Type B pancreatic cell (in vitro differentiated cells): ENCODE measurements around the gene OTUB1. TPM values are rescaled to one million over a fixed set of nuclear protein-coding genes. Genes with fewer than 3 reads are reported as not detected.
A peak's percentile ranks its signal among the peaks of the same experiment; 100 is the strongest.

ENCODE experiments used
- DNase-seq: peaks from one replicate; pipeline ENCODE4 v3.0.0; 2021; ENCODE audit warnings: mixed read lengths; ENCODE audit not compliant: unreplicated experiment; ENCODE audit errors: extremely low spot score
- H3K27ac Mint-ChIP-seq: 2 replicates; pipeline ENCODE4 v1.8.0; 2021; ENCODE audit warnings: mild to moderate bottlenecking, mixed read lengths
- H3K27me3 Mint-ChIP-seq: 2 replicates; pipeline ENCODE4 v1.8.0; 2021; ENCODE audit warnings: mixed read lengths
- H3K36me3 Mint-ChIP-seq: 2 replicates; pipeline ENCODE4 v1.8.0; 2021; ENCODE audit warnings: mixed read lengths
- H3K4me1 Mint-ChIP-seq: one replicate; pipeline ENCODE4 v1.8.0; 2021; ENCODE audit warnings: mixed read lengths; ENCODE audit not compliant: unreplicated experiment
- H3K4me3 Mint-ChIP-seq: 2 replicates; pipeline ENCODE4 v1.8.0; 2021; ENCODE audit warnings: mild to moderate bottlenecking, mixed read lengths
- H3K9me3 Mint-ChIP-seq: 2 replicates; pipeline ENCODE4 v1.8.0; 2021; ENCODE audit warnings: mixed read lengths
- total RNA-seq: library from RNA; stranded (reverse); gene quantifications from 2 replicates; pipeline ENCODE4 v1.2.1, GENCODE V29; 2021; ENCODE audit warnings: low replicate concordance
- TF ChIP-seq, protein P1 (sequence below): fragments of 200-600 bp; sonication (generic); conservative IDR thresholded peaks from 2 replicates; pipeline ENCODE4 v1.5.0; 2021; ENCODE audit warnings: antibody characterized with exemption, mild to moderate bottlenecking

The OTUB1 gene
- total RNA-seq, 1 donor from 2014 or later, result 105 TPM

DNA sequence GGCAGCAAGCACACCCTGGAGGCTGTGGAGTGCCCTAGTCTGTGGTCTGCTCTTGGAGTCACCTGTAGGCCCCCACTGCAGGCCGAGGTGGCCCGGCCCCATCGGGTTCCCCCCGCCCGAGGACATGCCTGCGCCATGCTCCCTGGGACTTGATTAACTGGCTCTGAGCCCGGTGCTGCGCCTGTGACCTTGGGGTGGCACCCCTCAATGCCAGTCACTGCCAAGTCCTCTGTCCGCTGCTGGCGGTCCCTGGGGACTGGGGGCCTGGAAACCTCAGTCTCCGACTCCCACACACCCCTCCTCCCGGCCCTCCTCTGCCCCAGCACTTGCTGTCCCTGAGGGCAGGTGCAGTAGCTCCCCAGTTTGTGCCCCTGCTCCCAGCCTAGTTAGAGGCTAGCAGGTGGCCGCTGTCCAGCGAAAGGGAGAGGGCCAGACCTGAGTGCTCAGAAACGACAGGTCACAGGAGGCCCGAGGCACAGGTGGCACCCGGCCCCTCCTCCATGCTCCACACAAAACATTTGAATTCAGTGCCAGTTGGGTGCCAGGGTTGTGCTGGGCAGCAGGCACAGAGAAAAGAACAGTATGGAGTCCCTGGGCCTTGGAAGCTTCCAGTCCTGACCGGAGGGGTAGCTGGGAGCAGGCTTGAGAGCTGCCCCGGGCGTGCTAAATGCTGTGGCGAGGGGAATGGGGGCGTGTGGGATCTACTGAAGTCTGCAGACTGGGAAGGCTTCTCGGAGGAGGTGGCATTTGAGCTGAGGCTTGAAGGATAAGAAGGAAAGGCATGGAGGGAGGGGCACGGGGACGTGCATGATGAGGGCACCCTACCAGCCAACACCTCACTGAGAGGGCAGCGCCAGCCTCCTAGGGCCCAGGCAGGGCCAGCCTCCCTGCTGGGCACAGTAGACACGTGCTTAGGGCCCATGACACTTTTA, 33.1 kb downstream of the OTUB1 start:
- Mint-ChIP-seq H3K27me3 (peaks cover 7% of the 10 kb centered on the region), H3K27ac (no peak overlapping the region), H3K9me3 (no peaks in the 10 kb centered on the region), H3K4me1 (peaks cover 21% of the 10 kb centered on the region), H3K4me3 (no peak overlapping the region), H3K36me3 (no peaks in the 10 kb centered on the region)
- DNase-seq, result no peak
- TF ChIP-seq, protein P1, sequence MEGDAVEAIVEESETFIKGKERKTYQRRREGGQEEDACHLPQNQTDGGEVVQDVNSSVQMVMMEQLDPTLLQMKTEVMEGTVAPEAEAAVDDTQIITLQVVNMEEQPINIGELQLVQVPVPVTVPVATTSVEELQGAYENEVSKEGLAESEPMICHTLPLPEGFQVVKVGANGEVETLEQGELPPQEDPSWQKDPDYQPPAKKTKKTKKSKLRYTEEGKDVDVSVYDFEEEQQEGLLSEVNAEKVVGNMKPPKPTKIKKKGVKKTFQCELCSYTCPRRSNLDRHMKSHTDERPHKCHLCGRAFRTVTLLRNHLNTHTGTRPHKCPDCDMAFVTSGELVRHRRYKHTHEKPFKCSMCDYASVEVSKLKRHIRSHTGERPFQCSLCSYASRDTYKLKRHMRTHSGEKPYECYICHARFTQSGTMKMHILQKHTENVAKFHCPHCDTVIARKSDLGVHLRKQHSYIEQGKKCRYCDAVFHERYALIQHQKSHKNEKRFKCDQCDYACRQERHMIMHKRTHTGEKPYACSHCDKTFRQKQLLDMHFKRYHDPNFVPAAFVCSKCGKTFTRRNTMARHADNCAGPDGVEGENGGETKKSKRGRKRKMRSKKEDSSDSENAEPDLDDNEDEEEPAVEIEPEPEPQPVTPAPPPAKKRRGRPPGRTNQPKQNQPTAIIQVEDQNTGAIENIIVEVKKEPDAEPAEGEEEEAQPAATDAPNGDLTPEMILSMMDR, result no peak

DNA sequence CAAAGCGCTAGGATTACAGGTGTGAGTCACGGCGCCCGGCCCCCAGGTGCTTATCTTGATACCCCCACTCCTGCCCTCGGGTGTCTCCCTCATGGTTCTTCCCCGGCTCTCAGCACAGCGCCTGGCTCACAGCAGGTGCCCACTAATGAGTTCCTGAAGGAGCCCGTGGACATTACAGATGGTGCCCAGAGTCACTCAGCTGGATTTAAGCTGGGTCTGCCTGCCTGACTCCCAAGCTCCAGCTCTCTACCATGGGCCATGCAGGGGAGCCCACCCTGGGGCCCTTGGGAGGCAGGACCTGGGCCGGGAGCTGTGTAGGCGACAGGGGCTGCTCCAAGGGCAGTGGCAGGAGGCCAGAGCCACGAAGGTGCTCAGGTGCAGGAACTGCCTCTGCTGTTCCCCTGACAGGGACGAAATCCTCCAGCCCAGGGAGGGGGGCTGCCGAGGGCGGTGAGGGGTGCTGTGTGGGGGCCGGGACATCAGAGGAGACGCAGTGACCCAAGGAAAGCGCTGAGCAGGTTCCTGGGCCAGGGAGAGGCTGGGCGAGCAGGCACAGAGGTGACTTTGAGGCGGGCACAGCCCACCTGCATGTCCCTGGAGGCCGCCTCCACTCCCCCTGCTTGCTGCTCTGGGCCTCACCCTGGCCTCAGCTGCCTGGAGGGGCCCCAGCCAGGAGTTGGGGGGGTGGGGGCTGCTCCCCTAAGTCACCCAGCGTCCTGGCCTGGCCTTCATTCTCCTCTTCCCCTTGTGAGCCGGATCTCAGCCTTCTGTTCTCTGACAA, 34.9 kb downstream of the OTUB1 start:
- H3K4me3 Mint-ChIP-seq, result peak overlapping the region; percentile 34
- H3K9me3 Mint-ChIP-seq, result no peaks in the 10 kb centered on the region
- H3K36me3 Mint-ChIP-seq, result no peaks in the 10 kb centered on the region
- no peak for DNase-seq
- H3K27me3 Mint-ChIP-seq, result peaks cover 7% of the 10 kb centered on the region
- TF ChIP-seq, protein P1, result no peak
- peak overlapping the region; percentile 51 for H3K27ac Mint-ChIP-seq
- H3K4me1 Mint-ChIP-seq, result peaks cover 28% of the 10 kb centered on the region

DNA sequence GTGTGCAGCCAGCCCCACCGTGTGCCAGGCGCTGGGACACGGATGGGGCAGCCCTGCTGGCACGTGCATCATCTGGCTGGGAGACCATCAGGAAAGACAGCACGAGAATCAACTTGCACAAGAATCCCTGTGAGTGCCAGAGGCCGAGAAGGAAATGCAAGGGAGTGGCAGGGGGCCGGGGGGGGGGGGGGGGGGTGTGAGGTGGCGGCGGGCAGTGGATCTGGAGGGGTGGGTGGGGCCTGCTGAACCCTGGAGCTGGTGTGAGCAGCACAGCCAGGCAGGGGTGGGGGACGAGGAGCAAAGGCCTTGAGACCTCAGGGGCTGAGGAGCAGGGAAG, 35.5 kb downstream of the OTUB1 start:
- peaks cover 7% of the 10 kb centered on the region for H3K27me3 Mint-ChIP-seq
- peak overlapping the region; percentile 51 for H3K27ac Mint-ChIP-seq
- no peaks in the 10 kb centered on the region for H3K36me3 Mint-ChIP-seq
- no peak for DNase-seq
- H3K4me1 Mint-ChIP-seq, result peaks cover 28% of the 10 kb centered on the region
- peak overlapping the region; percentile 34 for H3K4me3 Mint-ChIP-seq
- no peaks in the 10 kb centered on the region for H3K9me3 Mint-ChIP-seq
- TF ChIP-seq, protein P1, result no peak

DNA sequence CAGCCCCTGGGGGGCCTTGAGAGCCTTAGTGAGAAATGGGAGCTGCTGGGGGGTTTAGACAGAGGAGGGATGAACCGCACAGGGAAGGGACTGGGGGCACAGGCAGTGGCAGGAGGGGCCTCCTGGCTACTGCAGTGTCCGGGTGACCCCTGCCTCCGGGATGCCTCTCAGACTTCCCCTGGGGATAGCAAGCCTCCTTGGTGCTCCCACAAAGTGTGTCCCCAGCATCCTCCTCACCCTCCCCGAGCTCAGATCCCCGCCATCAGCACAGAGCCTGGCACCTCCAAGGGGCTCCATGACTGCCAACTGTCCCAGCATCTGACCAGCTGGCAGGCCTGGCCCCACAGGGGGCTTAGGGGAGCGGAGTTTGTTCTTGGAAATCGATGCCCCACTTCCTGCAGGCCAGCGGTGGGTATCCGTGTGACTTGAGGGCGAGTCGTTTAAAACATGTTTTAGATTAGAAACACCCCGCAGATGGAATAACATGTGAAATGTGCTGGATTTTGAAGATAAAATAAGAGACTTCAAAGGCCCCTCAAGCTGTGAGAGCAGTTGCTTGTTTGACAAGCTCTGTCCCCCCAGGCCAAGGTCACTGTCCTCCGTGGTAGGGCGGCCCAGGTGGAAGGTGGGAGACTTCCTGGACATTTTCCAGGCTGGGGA, 36.0 kb downstream of the OTUB1 start:
- H3K9me3 Mint-ChIP-seq, result no peaks in the 10 kb centered on the region
- peaks cover 33% of the 10 kb centered on the region for H3K4me1 Mint-ChIP-seq
- peak overlapping the region; percentile 34 for H3K27ac Mint-ChIP-seq
- no peak for DNase-seq
- TF ChIP-seq, protein P1, result no peak
- peaks cover 8% of the 10 kb centered on the region for H3K27me3 Mint-ChIP-seq
- no peaks in the 10 kb centered on the region for H3K36me3 Mint-ChIP-seq
- peak overlapping the region; percentile 39 for H3K4me3 Mint-ChIP-seq

DNA sequence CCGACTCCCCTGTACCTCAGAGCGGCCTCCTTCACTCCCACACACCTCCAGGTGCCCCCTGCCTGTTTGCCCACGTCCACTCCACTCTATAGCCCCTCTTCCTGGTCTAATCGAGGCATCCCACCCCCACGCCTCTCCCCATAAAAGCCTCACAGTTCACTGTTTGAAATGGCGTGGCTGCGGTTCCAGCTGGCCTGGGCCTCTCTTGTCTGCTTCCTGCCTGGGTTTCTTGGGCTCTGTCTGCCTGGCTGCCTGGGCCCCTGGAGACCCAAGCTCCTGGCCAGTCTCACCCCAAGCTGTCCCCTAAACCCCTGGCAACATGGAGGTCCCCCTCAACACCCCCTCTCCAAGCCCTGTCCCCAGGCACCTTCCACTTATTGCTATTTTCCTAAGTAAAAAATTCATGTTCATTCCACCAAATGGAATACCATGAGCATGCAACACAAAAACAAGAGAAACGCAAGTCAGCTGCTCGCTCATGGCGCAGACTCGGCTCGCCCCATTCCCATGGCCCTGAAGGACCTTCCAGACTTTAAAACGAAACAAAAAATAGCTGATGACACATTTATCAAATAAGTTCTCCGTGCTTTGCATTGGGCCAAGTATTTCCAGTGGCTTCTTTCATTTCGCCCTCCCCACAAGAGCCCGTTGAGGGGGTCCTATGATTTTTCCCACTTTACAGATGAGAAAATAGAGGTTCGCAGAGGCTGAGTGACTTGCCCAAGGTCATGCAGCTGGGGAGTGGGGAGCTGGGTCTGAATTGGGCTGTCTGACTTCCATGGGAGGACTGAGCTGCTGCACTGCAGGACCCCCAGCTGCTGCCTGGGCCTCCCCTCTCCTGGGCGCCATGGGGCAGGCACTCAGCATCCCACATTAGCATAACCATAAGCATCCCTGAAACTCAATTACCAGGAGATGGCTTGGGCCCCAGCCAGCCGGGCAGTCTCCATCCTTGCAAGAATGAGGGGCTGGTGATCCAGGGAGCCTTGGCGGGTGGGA, 37.8 kb downstream of the OTUB1 start:
- H3K4me3 Mint-ChIP-seq, result no peak overlapping the region
- TF ChIP-seq, protein P1, result no peak
- H3K36me3 Mint-ChIP-seq, result no peaks in the 10 kb centered on the region
- DNase-seq, result no peak
- H3K4me1 Mint-ChIP-seq, result peaks cover 34% of the 10 kb centered on the region
- peaks cover 8% of the 10 kb centered on the region for H3K27me3 Mint-ChIP-seq
- no peaks in the 10 kb centered on the region for H3K9me3 Mint-ChIP-seq
- no peak overlapping the region for H3K27ac Mint-ChIP-seq
